Activated CD4-positive, alpha-beta T cell treated with anti-CD3 and anti-CD28 coated beads, Interleukin-2, amount 50 U/mL, for 4 hours (primary cell): Measurements from ENCODE around the gene SP9.

Experiments used
- DNase-seq, 2 experiments: peaks; one replicate each; pipeline ENCODE4 v3.0.0-alpha.2; 2020

The SP9 gene

DNA sequence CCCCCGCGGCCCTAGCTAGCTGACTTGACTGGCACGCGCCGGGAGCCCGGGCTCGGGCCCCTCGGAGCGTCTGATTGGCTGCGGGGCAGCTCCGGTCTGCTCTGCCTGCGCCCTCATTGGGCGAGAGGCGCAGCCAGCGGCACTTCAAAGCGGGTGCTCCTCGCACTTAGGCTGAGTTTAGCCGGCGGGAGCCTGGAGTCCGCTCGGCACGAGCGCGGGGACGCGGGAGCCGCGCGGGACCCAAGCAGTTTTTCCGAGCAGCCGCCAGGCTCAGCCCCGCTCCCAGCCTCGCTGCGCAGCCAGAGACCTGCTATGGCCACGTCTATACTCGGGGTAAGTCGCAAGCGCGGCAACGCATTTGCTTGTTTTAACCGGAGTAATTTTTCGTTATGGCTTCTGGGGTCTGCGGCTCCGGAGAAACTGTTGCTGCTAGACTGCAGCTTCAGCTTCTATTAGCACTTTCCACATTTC, at the start of gene SP9:
TSS of gene SP9 (plus strand) at position 174 of the 471 bp plus-strand sequence. CDS start at position 313, 139 bp downstream.
- no peak for DNase-seq

DNA sequence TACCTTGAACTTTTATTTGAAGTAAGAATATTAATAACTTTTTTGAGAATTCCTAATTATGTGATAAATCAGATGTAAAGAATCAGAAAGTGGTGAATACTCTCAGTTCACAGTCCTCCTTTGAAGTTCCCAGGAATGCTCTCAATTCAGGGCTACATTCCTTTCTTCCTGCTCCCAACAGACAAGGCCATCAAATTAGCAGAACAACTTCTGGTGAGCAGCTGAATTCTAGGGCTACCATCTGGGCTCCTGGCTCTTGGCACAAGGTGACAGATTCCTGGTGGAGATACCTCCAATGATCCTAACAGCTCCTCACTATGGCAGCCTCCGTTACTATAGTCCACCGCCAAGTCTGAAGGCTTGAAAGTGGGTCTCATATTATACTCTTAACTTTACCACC, 48.6 kb upstream of the SP9 start:
- DNase-seq: no peak

DNA sequence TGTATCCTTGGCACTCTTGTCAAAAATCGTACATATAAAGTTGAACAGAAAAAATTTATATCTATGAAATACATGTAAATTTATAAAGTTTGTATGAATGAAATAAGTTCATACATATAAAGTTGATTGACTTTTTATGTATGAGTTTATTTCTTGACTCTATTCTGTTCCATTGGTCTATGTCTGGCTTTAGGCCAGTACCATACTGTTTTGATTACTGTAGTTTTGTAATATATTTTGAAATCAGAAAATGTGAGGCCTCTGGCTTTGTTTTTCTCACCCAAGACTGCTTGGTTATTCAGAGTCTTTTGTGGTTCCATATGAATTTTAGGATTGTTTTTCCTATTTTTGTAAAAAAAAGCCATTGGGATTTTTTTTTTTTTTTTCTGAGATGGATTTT, 41.8 kb upstream of the SP9 start:
- no peak for DNase-seq

DNA sequence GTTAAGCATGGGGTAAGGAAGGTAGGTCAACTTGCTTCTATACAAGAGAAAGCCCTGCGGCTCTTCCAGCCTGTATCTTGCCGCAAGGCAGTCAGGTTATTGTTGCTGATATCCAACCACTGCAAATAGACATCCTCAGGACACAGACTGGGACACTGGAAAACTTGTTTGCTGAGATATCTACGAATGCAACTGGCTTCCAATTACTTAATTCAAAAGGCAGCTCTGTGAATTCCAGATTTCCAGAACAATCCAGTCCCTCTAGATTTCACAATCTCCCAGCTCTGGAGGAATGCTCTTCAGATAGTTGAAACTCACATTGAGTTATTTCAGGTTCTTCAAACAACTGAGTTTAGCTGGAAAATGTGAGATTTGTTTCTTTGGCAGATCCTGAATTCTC, 34.6 kb upstream of the SP9 start:
- no peak for DNase-seq

DNA sequence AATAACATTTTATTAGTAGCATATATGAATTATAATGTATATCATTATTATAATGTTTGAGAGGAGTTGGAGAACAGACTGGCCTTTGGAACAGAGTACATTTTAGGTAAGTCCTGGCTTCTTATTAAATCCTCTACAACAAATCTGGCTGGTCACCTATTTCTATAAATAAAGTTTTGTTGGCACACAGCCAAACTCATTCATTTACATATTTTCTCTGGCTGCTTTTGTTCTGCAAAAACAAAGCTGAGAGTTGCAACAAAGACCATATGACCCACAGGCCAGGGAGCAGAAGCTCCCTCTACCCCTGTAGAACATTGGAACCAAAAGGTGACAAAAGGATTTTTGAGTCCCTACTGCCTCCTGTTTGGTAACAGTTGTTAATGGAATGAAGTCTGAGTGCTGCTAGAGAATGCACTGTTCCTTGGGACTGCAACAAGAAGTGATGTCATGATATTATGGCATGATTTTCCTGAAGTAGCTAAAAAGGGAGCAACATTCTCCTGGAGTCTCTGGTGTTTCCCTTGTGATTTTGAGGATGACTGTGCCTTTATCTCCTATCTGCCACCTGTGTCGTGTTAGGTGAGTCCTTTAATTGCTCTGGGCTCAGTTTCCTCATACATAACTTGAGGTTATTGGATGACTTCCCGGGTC, 22.0 kb upstream of the SP9 start:
- no peak for DNase-seq

DNA sequence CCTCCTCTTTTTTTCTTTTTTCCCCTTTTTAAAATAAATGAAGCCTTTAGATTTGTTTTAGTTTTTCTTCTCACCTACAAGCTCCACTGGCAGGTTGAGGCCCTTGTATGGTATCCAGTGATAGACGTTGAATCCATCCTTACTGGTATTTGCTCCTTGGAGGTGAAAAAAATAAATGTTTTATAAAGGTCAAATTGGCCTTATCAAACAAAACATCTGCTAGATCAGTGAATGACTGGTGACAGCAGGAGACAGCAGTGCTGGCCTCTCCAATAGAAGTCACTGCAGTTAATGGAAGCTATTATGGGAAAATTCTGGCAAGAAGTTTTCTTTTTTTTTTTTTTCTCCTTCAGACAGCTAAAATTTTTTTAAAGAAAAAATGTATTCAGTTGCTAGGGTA, 12.6 kb upstream of the SP9 start:
- DNase-seq: no peak

DNA sequence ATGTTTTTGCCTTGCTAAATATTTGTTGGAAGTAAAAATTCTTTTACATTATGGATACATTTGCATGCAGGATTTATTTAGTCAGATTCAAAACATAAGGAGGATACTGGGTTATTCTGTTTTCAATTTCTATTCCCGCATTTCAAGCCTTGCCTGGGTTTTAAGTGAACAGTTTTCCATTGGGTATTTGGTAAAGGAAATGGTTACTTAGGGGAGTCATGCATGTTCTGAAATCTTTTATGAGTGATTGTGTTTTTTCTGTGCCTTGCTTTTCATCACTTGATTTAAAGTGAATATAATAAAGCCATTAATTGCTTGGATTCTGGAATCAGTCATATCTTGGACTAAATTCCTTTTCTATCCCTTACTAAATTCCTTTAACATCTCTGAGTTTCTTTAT, 12.0 kb upstream of the SP9 start:
- DNase-seq: no peak

DNA sequence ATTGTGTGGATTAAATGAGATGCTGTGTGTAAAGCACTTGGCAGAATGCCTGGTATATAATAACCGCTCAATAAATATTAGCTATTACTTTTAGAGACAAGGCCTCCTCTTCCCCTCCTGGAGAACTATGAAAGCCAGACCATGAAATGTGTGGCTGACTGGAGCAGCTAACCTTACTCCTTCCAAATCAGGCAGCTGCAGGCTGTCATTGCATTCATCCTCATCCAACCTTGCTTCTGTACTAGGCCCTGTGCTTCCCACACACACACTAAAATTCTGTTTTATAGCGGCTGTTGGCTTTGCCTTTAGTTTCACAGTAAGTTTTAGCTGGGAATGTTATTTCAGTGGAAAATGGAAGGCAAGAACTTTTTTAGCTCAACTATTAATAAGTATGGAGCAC, 10.2 kb upstream of the SP9 start:
- no peak for DNase-seq

DNA sequence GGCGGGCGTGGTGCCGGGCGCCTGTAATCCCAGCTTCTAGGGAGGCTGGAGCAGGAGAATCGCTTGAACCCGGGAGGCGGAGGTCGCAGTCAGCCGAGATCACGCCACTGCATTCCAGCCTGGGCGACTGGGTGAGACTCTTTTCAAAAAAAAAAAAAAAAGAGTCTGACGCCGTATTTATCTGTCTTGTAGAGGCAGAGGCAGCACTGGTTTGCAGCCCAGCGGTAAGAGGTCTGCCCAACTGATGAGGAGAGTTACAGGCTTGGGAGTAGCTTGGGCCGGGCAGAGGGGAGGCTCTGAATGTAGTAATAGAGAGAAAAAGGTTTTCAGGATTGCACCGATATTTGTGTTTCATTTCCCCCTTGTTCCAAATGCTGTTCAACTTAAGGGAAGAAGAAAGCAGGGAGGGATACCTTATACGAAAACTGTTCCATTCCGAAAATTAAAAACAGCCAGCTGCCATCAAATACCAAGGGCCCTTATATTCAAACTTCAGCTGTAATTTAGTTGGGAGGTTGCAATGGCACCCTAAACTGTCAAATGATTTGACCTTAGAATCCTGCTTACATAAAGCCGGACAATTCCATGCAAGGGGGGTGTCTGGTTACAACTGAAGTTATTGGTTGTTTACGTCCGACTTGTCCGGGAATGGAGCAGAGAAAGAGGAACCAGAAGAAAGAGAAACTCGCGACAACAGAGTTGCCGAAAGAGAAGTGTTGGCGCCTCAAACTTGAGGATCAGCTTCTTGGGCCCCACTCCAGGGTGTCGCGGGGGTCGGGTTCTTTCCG, 9.2 kb upstream of the SP9 start:
- no peak for DNase-seq

DNA sequence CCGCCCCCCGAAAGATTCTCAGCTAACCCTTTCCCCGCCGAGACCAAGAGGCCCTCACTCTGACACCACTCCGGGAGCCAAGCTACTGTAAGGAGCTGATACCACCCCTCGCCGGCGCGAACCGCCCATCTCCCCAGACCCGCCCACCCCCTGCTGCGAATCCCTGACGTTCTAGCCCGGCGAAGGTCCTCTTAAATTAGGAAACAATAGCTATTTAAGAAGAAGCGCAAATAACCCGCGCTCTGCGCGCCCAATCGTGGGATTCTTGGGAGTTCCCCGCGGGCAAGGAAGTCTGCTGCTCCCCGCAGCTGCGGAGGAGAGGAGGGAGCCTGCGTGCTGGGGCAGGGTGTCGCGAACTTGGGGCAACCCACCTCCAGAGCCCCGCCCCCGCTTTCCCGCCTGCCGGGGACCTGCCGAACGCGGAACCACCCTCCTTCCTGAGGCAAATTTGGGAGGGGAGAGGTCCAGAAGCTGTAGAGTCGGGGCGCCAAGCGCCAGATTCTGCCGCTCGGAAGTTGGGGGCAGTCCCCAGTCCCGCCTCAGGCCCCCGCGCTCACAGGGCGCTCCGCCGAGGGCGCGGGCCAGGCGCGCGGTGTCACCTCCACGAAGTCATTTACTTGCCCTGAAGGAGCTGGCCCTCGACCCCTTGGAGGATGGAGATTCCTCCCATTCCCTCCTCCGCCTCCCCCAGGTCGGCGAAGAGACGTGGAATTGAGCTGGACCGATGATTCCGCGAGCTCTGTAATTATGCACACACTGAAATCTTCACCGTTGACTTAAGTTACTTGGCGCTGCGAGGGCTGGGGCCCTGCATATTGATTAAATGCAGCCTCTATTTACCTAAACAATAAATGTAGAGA, 8.4 kb upstream of the SP9 start:
- DNase-seq: no peak

DNA sequence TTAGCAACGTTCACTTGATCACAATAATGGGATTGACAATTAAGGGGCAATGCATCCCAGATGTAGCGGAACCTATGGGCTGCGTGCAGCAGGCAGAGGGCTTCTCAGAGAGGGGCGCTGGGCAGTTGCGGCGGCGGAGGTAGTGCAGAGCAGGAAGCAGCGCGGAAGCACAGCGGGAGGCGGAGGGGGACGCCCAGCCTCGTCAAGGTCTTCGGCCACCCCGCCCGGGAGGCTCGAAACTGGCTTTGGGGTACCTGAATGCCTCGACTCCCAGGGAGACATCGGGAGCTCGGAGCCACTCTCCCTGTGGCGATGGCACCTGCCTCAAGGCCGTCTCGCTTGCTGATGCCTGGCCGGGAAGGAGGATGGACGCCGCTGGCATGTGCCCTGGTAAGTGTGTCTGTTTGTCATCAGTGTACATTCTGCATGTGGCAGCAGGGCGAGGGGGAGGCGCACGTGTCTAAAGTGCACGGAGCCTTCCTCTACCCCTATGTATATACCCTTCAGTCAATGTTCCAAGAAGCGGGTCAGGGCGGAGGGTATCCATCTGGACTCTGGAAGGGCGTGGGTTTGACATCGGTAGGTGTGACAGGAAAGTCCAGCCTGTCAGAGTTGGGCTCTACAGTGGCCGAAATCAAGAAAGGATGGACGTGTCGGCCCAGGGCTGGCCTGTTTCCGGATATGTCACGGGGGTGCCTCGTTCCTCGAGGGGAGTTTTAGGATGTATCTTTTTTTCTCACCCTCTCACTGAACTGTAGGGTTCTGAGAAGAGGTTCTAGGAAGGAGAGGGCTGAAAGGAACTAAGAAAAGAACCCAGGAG, 7.5 kb upstream of the SP9 start:
- DNase-seq: no peak

DNA sequence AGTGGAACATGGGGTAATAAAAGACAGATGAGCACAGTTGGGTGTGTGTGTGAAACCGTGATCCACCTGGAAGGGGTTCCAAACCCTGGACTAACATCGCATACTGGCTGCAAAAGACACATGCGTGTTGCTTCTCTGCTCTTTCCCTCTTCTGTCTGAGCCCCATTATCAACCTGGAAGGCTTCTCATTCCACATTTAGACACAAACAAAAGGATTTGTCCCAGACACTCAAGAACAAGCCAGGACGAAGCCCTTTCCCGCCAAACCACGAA, 7.0 kb upstream of the SP9 start:
- no peak for DNase-seq

DNA sequence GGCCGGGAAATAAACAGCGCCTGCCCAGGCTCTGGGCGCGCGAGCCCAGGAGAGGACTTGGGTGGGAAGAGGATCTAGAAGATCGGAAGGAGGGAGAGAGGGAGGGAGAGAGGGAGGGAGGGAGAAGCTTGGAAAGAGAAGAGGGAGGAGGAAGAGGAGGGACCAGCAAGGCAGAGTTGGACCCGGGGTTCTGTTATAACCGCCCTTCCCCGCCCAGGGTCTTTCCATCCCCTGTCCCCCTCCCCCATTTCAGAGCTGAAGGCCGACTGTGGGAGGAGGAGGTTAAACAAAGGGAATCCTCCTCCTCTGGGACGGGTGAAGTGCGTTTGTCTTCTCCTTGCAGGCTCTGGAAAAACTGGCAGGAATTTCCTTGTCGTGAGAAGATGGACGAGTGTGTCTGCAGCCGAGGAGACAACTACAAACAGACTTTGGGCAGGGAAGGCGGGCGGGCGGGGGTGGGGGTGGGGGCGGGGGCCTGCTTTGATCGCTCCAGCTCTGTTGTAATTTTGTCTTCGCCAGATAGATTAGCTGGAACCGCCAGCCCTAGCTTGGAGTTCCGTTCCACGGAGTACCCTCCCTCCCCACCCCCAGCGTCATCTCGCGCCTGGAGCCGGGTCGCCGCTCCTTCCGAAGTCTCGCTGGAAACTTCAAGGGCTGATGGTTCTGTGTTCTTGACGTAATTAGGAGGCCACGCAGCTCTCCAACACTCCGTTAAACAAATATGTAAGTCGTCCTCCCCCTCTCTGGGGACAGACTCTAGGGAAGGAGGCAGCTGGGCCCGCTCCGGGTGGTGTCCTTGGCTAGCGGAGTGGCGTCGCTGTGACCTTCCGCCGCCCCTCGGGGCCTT, 6.4 kb upstream of the SP9 start:
- DNase-seq: no peak

DNA sequence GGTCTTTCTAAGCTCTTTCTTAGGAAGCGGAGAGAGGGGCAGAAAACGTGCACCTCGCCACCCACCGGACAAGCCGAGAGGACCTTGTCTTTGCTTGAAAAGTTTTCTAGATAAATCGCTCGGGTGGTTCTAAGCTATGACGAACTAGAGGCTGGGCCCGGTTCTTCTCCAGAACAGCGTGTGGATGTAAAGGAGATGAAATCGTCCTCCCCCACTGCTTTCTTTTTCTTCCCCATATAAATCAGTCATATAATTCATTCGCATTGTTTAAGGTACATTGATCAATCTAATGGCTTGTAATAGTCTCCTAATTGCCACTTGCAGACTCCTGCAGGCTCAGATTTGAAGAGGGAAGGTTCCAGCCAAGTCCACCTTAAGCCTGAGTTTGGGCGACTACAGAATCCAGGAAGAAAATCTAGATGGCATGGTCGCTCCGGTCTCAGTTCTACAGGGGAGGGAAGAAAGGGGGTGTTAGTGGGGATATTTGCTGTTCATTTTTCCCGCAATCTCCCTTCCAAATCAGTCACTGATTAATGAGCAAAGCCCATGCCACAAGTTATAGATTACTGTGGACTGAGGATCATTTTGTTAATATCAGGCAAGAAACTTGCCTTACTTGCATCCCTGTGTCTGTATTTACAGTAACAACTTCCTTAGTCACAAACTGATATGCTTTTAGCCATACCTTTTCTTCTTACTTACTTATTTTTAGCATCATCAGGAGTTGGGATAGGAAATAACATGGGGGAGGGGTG, 5.6 kb upstream of the SP9 start:
- DNase-seq: no peak

DNA sequence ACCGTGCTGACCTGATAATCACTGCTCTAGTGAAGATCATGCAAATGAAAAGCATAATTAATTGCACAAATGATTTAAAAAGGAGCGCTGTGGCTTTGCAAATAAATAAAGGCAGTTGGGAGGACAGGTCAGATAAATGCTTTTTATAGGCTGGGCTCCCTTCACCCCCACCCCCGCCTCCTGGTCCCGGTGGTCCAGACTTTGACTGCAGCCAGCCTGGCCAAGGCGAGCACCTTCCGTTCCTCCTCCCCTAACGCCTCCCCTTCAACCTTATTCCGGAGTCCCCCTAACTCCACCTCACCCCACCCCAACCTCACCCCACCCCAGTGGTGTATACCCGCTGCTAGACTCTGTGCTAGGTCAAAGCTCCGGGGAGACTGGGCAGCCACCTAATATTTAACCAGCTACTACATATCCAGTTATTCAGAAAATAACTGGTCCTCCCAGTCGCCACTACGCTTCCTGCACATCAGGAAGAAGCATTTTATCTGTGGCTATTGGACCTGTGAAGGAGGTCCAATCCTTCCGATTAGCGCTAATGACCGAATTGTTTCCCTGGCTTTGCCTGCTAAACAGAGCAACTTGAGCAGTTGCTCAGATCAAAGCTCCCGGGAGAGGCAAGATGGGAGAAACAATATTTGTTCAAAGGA, 3.7 kb upstream of the SP9 start:
- no peak for DNase-seq

DNA sequence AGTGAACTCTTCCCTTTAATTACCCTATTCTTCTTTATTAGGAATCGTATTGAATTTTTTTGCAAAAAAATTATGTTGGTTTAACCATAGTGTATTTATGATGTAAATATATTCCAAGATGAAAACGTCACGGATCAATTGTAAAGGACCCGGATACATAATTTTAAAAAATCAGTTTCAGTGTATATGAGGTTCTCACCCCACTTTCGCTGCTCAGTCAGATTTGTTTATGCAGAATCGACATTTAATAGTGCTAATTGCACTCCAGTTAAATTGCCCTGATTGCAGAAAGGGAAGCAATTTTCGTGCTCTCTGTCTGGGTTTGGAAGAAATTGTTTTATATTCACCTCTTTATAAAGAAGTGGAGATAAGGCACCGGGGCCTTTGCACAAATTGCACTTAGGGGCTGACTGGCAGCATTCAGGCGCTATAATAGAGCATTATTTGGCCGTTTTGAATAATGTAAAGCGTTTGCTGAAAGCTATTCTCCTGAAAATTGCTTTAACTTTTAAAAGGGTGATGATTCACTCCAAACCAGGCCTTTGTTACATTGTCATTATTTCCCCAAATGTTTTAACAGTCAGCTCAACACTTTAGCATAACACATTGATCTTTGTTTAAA, 3.0 kb upstream of the SP9 start:
- DNase-seq: no peak

DNA sequence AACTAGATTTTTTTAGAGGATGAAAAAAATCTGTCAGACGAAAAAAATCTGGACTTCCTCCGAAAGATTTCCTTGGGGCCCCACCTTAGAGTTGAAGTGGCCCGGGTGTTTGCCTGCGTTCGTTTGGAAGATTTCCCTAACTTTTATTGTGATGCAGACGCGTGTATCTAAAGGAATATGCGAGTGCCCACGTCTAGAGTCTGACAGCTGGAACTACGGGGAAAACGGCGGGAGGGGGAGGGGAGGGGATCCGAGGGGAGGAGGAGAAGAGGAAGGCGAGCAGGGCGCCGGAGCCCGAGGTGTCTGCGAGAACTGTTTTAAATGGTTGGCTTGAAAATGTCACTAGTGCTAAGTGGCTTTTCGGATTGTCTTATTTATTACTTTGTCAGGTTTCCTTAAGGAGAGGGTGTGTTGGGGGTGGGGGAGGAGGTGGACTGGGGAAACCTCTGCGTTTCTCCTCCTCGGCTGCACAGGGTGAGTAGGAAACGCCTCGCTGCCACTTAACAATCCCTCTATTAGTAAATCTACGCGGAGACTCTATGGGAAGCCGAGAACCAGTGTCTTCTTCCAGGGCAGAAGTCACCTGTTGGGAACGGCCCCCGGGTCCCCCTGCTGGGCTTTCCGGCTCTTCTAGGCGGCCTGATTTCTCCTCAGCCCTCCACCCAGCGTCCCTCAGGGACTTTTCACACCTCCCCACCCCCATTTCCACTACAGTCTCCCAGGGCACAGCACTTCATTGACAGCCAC, 2.4 kb upstream of the SP9 start:
- no peak for DNase-seq

DNA sequence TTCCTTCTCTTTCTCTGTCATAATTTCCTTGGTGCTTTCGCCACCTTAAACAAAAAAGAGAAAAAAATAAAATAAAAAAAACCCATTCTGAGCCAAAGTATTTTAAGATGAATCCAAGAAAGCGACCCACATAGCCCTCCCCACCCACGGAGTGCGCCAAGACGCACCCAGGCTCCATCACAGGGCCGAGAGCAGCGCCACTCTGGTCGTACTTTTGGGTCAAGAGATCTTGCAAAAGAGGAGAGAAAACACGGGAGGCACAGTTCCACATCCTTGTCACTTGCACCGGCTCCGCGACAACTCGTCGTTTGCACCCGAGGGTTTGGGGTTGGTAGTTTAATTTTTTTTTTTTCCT, 1.8 kb upstream of the SP9 start:
- no peak for DNase-seq
